GM12878 (cell line): Measurements from ENCODE around the gene SUB1. TPM values are rescaled to one million over a fixed set of nuclear protein-coding genes. Genes with fewer than 3 reads are reported as not detected.

ENCODE experiments used
- ATAC-seq: fragments of 200-7000 bp; cut with Tn5 transposase; 3 replicates; pipeline ENCODE4 v1.9.1; 2020; ENCODE audit warnings: mild to moderate bottlenecking, moderate library complexity
- BruUV-seq: library from RNA; stranded (reverse); fragments of 400-500 nt; replicated peaks from 2 replicates; lab custom pipeline; 2021; lab: Mats Ljungman, UMichigan
- CTCF ChIA-PET: fragments of 300-600 bp; sonication (Branson Sonifier 250); formaldehyde crosslinking; extraction: SDS; loops from one replicate; lab custom pipeline; 2021; ENCODE audit warnings: inconsistent platforms; lab: Yijun Ruan, JAX
- POLR2A ChIA-PET: fragments of 350-600 bp; formaldehyde crosslinking; extraction: SDS; loops from one replicate; lab custom pipeline; 2021; ENCODE audit warnings: inconsistent platforms; lab: Charles Lee
- RAD21 ChIA-PET: fragments of 300-600 bp; sonication (Branson Sonifier 250); formaldehyde crosslinking; loops from one replicate; lab custom pipeline; 2023; ENCODE audit warnings: antibody characterized with exemption; ENCODE audit not compliant: unreplicated experiment; lab: Charles Lee
- SMC1A ChIA-PET: fragments of 300-600 bp; sonication (Branson Sonifier 250); formaldehyde crosslinking; loops from one replicate; lab custom pipeline; 2023; ENCODE audit not compliant: unreplicated experiment, uncharacterized antibody; lab: Charles Lee
- DNase-seq: peaks from one replicate; pipeline ENCODE4 v3.0.0-alpha.2; 2011; ENCODE audit warnings: low read depth, low spot score
- FAIRE-seq: peaks from 3 replicates; lab custom pipeline; 2011; peaks lifted over from hg19 to GRCh38; lab: Jason Lieb, UNC
- H2AFZ ChIP-seq: 2 replicates; pipeline ENCODE4 v1.6.0; 2011; ENCODE audit warnings: low read depth, low read length, control low read depth; ENCODE audit not compliant: control insufficient read depth
- H3K27ac ChIP-seq: 2 replicates; pipeline ENCODE4 v1.5.1; 2011; ENCODE audit warnings: control low read depth; ENCODE audit not compliant: control insufficient read depth, insufficient read depth
- H3K27me3 ChIP-seq, 2 experiments: replicated peaks in 1 of 2; 2 replicates each; pipeline versions ENCODE4 v1.6.0 to v1.6.1; 2011; ENCODE audit warnings: low read length in 1 of 2; ENCODE audit not compliant: control insufficient read depth in 2 of 2, insufficient read depth in 2 of 2
- H3K36me3 ChIP-seq, 2 experiments: 2 replicates each; pipeline ENCODE4 v1.5.1; 2011; ENCODE audit warnings: low read length in 1 of 2; ENCODE audit not compliant: control insufficient read depth in 2 of 2, insufficient read depth in 2 of 2
- H3K4me1 ChIP-seq: 2 replicates; pipeline ENCODE4 v1.6.1; 2011; ENCODE audit warnings: mild to moderate bottlenecking, low read length, moderate library complexity, mixed read lengths; ENCODE audit not compliant: control insufficient read depth, insufficient read depth
- H3K4me2 ChIP-seq: 2 replicates; pipeline ENCODE4 v1.6.0; 2011; ENCODE audit warnings: control low read depth; ENCODE audit not compliant: control insufficient read depth, insufficient read depth
- H3K4me3 ChIP-seq: fragments of 200-600 bp; sonication (generic); 2 replicates; pipeline ENCODE4 v1.5.1; 2016
- H3K79me2 ChIP-seq: 2 replicates; pipeline ENCODE4 v1.6.0; 2011; ENCODE audit warnings: low read length; ENCODE audit not compliant: control insufficient read depth, insufficient read depth
- H3K9ac ChIP-seq: 2 replicates; pipeline ENCODE4 v1.8.0; 2011; ENCODE audit warnings: low read length, control low read depth, mixed read lengths; ENCODE audit not compliant: control insufficient read depth, insufficient read depth
- H3K9me3 ChIP-seq: replicated peaks from 3 replicates; pipeline ENCODE4 v1.5.1; 2011; ENCODE audit warnings: mild to moderate bottlenecking, low read length; ENCODE audit not compliant: control insufficient read depth, insufficient read depth
- H4K20me1 ChIP-seq: 2 replicates; pipeline ENCODE4 v1.6.0; 2011; ENCODE audit not compliant: control insufficient read depth, insufficient read depth
- ASH2L ChIP-seq: fragments of 300-600, 200-600 bp; sonication (generic); IDR thresholded peaks from 2 replicates; pipeline ENCODE4 v1.6.1; 2017; ENCODE audit warnings: low read depth, mild to moderate bottlenecking, borderline replicate concordance
- CHD4 ChIP-seq: fragments of 200-600 bp; sonication (generic); IDR thresholded peaks from 2 replicates; pipeline ENCODE4 v1.6.1; 2016; ENCODE audit warnings: mild to moderate bottlenecking
- IKZF2 ChIP-seq, 2 experiments: fragments of 450-650 bp; IDR thresholded peaks; 2 replicates each; pipeline ENCODE4 v1.6.1; 2017; ENCODE audit warnings: mild to moderate bottlenecking in 2 of 2, moderate library complexity in 2 of 2
- MTA2 ChIP-seq: fragments of 450-650 bp; IDR thresholded peaks from 2 replicates; pipeline ENCODE4 v1.6.1; 2016; ENCODE audit warnings: low read depth, mild to moderate bottlenecking, moderate library complexity
- PAX5 ChIP-seq: IDR thresholded peaks from 2 replicates; pipeline ENCODE4 v1.6.1; 2011; ENCODE audit warnings: low read depth, low read length, borderline replicate concordance
- PBX3 ChIP-seq: IDR thresholded peaks from 2 replicates; pipeline ENCODE4 v1.6.1; 2011; ENCODE audit warnings: mild to moderate bottlenecking, low read depth, low read length, moderate library complexity; ENCODE audit not compliant: insufficient replicate concordance
- SUZ12 ChIP-seq: fragments of 200-600 bp; sonication (generic); IDR thresholded peaks from one replicate; pipeline ENCODE4 v1.6.1; 2018; ENCODE audit warnings: antibody characterized with exemption, mild to moderate bottlenecking; ENCODE audit not compliant: unreplicated experiment
- ZBTB40 ChIP-seq: fragments of 450-650 bp; IDR thresholded peaks from 2 replicates; pipeline ENCODE4 v1.6.1; 2016; ENCODE audit warnings: mild to moderate bottlenecking, moderate library complexity, borderline replicate concordance
- WGBS: methylation state at CpG from one replicate; pipeline ENCODE4 v1.1.6; 2016; ENCODE audit warnings: low lambda C conversion rate; ENCODE audit not compliant: insufficient replicate concordance, insufficient coverage; ENCODE audit errors: missing lambda C conversion rate; 5-methylcytosine and 5-hydroxymethylcytosine counted together
- in situ Hi-C: fragments of 300-500 bp; cut with MboI; formaldehyde crosslinking; loops from 9 replicates; pipeline ENCODE4 v1.14.3; 2018; ENCODE audit warnings: mixed read lengths
- intact Hi-C: fragments of 100-400 bp; cut with micrococcal nuclease; formaldehyde crosslinking; loops from one replicate; pipeline ENCODE4 v1.14.2; 2022; ENCODE audit not compliant: unreplicated experiment
- polyA plus RNA-seq, 11 experiments: library from polyadenylated mRNA; depleted of rRNA in 4 of 11; unstranded in 6 of 11; stranded (reverse) in 5 of 11; fragments of >200 nt; fragmentation: Nextera tagmentation in 4 of 11; fragmentation: Illumina TruSeq in 1 of 11; extraction: Ambion mirVana in 4 of 11; extraction: Trizol in 1 of 11; gene quantifications; 1 replicate in 1 of 11; 2 replicates in 10 of 11; pipeline versions ENCODE4 v1.2.1 to v1.2.3, GENCODE V29; 2011 to 2016; ENCODE audit warnings: inconsistent platforms in 2 of 11, missing spikeins in 2 of 11, low read depth in 1 of 11
- total RNA-seq, 4 experiments: library from RNA; depleted of rRNA in 3 of 4; stranded (reverse); fragments of >200 nt in 3 of 4; fragmentation: Illumina TruSeq in 1 of 4; extraction: Trizol in 1 of 4; gene quantifications; 2 replicates each; pipeline versions ENCODE4 v1.2.1 to v1.2.3, GENCODE V29; 2013 to 2021

SUB1 gene
- total and polyA plus RNA-seq, 10 of the 15 experiments (the other 5 are each of a cell fraction or from before 2014, with no cell fraction given), result 468 to 2,785 (median 1,145) TPM

DNA sequence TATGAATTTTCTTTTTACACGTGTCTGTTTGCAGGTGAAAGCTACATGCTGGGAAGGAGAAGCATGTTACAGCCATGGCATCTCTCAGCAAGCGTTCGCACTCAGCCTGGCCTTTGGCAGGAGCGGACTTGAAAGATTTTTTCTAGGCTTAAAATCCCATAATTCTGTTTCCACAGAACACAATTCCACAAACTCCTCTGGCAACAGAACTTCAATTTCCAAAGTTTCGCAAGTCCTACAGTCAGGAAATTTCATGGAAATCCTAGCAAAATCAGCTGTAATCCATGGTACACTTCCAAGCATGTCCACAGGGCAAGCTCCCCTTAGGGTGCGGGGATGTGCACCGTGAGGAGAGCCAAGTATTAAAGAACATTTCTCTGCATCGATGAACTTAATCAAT lies 35.9 kb downstream of the SUB1 start (continued):
- TF ChIP-seq SUZ12 (no peak), ASH2L (no peak)

GRCh38 chr5:32625106-32625505 lies 39.7 kb downstream of the SUB1 start:
- ATAC-seq (no peak), DNase-seq (no peak), FAIRE-seq (no peak)
- Histone ChIP-seq H3K36me3 (no peaks in the 10 kb centered on the region), H3K79me2 (no peaks in the 10 kb centered on the region), H2AFZ (no peak overlapping the region), H3K27me3 (no peaks in the 10 kb centered on the region), H3K4me2 (no peak overlapping the region), H3K9me3 (no peaks in the 10 kb centered on the region), H3K9ac (no peak overlapping the region), H3K27ac (no peak overlapping the region), H4K20me1 (no peaks in the 10 kb centered on the region), H3K4me3 (no peak overlapping the region), H3K4me1 (no peaks in the 10 kb centered on the region)
- POLR2A ChIA-PET, result interaction anchor here (0.6 kb wide), 1 partner anchor 125 kb away, joined by 7 read pairs; no protein-coding TSS in a partner anchor
- intact Hi-C loops (no loop called here), in situ Hi-C loops (no loop called here)
- SMC1A ChIA-PET, result no interaction called here
- TF ChIP-seq ZBTB40, result no peak
- TF ChIP-seq SUZ12, result no peak
- TF ChIP-seq MTA2, result no peak
- no peak for TF ChIP-seq CHD4
- TF ChIP-seq PAX5, result no peak
- no peak for TF ChIP-seq IKZF2 (IDR thresholded peaks at IDR 0.05)
- TF ChIP-seq PBX3, result no peak
- 2% methylated on average over 3 of the region's 3 CpGs for WGBS
- BruUV-seq, result no TSS peak
- RAD21 ChIA-PET, result no interaction called here
- CTCF ChIA-PET, result interaction anchor here (0.5 to 0.9 kb wide), 3 partner anchors 136 to 253 kb away, joined by 3 to 5 read pairs (median 3); no protein-coding TSS in a partner anchor
